ENCODE data around the gene LILRB4. TPM values are rescaled to one million over a fixed set of nuclear protein-coding genes. Genes with fewer than 3 reads are reported as not detected.
A peak's percentile ranks its signal among the peaks of the same experiment; 100 is the strongest.

The LILRB4 gene
- total and polyA plus RNA-seq, 4 donors: 8.0 to 153 (median 19.0) TPM

- no peaks in the 10 kb centered on the region for H3K4me1 ChIP-seq (ENCODE audit: control insufficient read depth in 5 of 5, insufficient read depth in 5 of 5, low read length in 5 of 5)
- H3K27ac ChIP-seq (ENCODE audit: low read depth in 1 of 2, low read length in 1 of 2): peak overlapping the region in 1 of 2 donors; percentile 40
- WGBS, 2 donors: 45 to 62% methylated on average over 4 to 5 of the region's 5 CpGs
- no peak overlapping the region for H3K9ac ChIP-seq (ENCODE audit: insufficient read depth in 1 of 2, low read length in 2 of 2)
- H3K9me3 ChIP-seq (ENCODE audit: control insufficient read depth in 4 of 4, insufficient read depth in 3 of 4, low read length in 3 of 4): peaks cover 0 to 3% (median 0%) of the 10 kb centered on the region in 4 donors
- TF ChIP-seq CTCF (IDR thresholded peaks at IDR 0.05; ENCODE audit: control extremely low read depth, extremely low read depth): no peak
- DNase-seq: no peak
- no peaks in the 10 kb centered on the region for H3K36me3 ChIP-seq (ENCODE audit: control insufficient read depth in 4 of 4, insufficient read depth in 4 of 4, low read length in 4 of 4)
- H3K27me3 ChIP-seq (ENCODE audit: control insufficient read depth in 3 of 3, insufficient read depth in 3 of 3, low read length in 2 of 3): no peaks in the 10 kb centered on the region
- H3K4me3 ChIP-seq: no peak overlapping the region
- peak; percentile 72 for ATAC-seq (ENCODE audit: insufficient read depth, low FRiP score)
These were observed 18.7 kb upstream of the LILRB4 start for GRCh38 chr19:54644056-54644455.

GRCh38 chr19:54646331-54646841, 16.4 kb upstream of the LILRB4 start:
- Histone ChIP-seq H3K27ac (ENCODE audit: low read depth in 1 of 2, low read length in 1 of 2) (no peak overlapping the region), H3K4me1 (ENCODE audit: control insufficient read depth in 5 of 5, insufficient read depth in 5 of 5, low read length in 5 of 5) (no peaks in the 10 kb centered on the region), H3K9ac (ENCODE audit: insufficient read depth in 1 of 2, low read length in 2 of 2) (no peak overlapping the region), H3K9me3 (ENCODE audit: control insufficient read depth in 4 of 4, insufficient read depth in 3 of 4, low read length in 3 of 4) (peaks cover 0 to 4% (median 0%) of the 10 kb centered on the region in 4 donors), H3K27me3 (ENCODE audit: control insufficient read depth in 3 of 3, insufficient read depth in 3 of 3, low read length in 2 of 3) (no peaks in the 10 kb centered on the region), H3K36me3 (ENCODE audit: control insufficient read depth in 4 of 4, insufficient read depth in 4 of 4, low read length in 4 of 4) (no peaks in the 10 kb centered on the region), H3K4me3 (no peak overlapping the region)
- DNase-seq (no peak), ATAC-seq (ENCODE audit: insufficient read depth, low FRiP score) (no peak)
- WGBS, 2 donors: 89 to 90% methylated on average over 19 of the region's 19 CpGs
- TF ChIP-seq CTCF (IDR thresholded peaks at IDR 0.05; ENCODE audit: control extremely low read depth, extremely low read depth): no peak

GRCh38 chr19:54648129-54648528, 14.7 kb upstream of the LILRB4 start:
- Histone ChIP-seq H3K9ac (ENCODE audit: insufficient read depth in 1 of 2, low read length in 2 of 2) (no peak overlapping the region), H3K9me3 (ENCODE audit: control insufficient read depth in 4 of 4, insufficient read depth in 3 of 4, low read length in 3 of 4) (peaks cover 0 to 1% (median 0%) of the 10 kb centered on the region in 4 donors), H3K27me3 (ENCODE audit: control insufficient read depth in 3 of 3, insufficient read depth in 3 of 3, low read length in 2 of 3) (no peaks in the 10 kb centered on the region), H3K27ac (ENCODE audit: low read depth in 1 of 2, low read length in 1 of 2) (no peak overlapping the region), H3K36me3 (ENCODE audit: control insufficient read depth in 4 of 4, insufficient read depth in 4 of 4, low read length in 4 of 4) (no peaks in the 10 kb centered on the region), H3K4me3 (no peak overlapping the region), H3K4me1 (ENCODE audit: control insufficient read depth in 5 of 5, insufficient read depth in 5 of 5, low read length in 5 of 5) (no peaks in the 10 kb centered on the region)
- WGBS, 2 donors: 59 to 61% methylated on average over 4 of the region's 4 CpGs
- no peak for TF ChIP-seq CTCF (IDR thresholded peaks at IDR 0.05; ENCODE audit: control extremely low read depth, extremely low read depth)
- DNase-seq: no peak
- no peak for ATAC-seq (ENCODE audit: insufficient read depth, low FRiP score)

GRCh38 chr19:54650108-54650655, 12.6 kb upstream of the LILRB4 start:
- Histone ChIP-seq H3K9me3 (ENCODE audit: control insufficient read depth in 4 of 4, insufficient read depth in 3 of 4, low read length in 3 of 4) (peaks cover 0 to 1% (median 0%) of the 10 kb centered on the region in 4 donors), H3K27me3 (ENCODE audit: control insufficient read depth in 3 of 3, insufficient read depth in 3 of 3, low read length in 2 of 3) (no peaks in the 10 kb centered on the region), H3K36me3 (ENCODE audit: control insufficient read depth in 4 of 4, insufficient read depth in 4 of 4, low read length in 4 of 4) (no peaks in the 10 kb centered on the region), H3K4me3 (no peak overlapping the region), H3K4me1 (ENCODE audit: control insufficient read depth in 5 of 5, insufficient read depth in 5 of 5, low read length in 5 of 5) (no peaks in the 10 kb centered on the region), H3K27ac (ENCODE audit: low read depth in 1 of 2, low read length in 1 of 2) (no peak overlapping the region), H3K9ac (ENCODE audit: insufficient read depth in 1 of 2, low read length in 2 of 2) (no peak overlapping the region)
- 80 to 81% methylated on average over 6 of the region's 6 CpGs for WGBS, 2 donors
- DNase-seq (no peak), ATAC-seq (ENCODE audit: insufficient read depth, low FRiP score) (no peak)
- TF ChIP-seq CTCF (IDR thresholded peaks at IDR 0.05; ENCODE audit: control extremely low read depth, extremely low read depth): no peak

Measured in lung (tissue), 12 donors.